Uterus (tissue), 2 donors: ENCODE results near the gene PTH2R.

Experiments
- POLR2A ChIP-seq, 2 donors: fragments of 450-650 bp; IDR thresholded peaks; one replicate each; pipeline ENCODE4 v1.6.1; 2016; ENCODE audit warnings: antibody characterized with exemption in 2 of 2, mild to moderate bottlenecking in 1 of 2, moderate library complexity in 1 of 2
- TF ChIP-seq, protein P1 (sequence below), 4 experiments: fragments of 200-600 bp in 2 of 4; fragments of 450-650 bp in 2 of 4; sonication (generic) in 2 of 4; IDR thresholded peaks; one replicate each; pipeline ENCODE4 v1.5.1; 2016 to 2019; ENCODE audit warnings: antibody characterized with exemption in 4 of 4, mild to moderate bottlenecking in 2 of 4, moderate library complexity in 1 of 4

DNA sequence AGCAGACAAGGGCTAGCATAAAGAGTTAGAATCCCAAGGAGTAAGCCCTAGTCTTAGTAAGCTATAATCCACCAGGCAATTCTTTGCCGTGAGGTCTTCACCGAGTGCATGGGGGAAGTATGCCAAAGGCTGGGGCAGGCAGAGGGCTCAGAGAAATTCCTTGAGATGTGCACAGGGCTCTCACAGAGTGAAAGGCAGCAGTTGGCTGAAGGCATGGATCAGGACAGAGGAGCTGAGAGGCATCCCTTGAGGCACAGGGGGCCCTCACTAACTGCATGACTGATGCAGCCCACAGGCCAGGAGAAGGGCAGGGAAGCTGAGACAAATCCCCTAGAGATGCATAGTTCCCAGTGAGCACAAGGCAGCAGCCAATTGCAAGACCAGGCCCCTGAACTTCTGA lies 34.1 kb downstream of the PTH2R start:
- no peak for TF ChIP-seq POLR2A (IDR thresholded peaks at IDR 0.05)
- TF ChIP-seq, protein P1, sequence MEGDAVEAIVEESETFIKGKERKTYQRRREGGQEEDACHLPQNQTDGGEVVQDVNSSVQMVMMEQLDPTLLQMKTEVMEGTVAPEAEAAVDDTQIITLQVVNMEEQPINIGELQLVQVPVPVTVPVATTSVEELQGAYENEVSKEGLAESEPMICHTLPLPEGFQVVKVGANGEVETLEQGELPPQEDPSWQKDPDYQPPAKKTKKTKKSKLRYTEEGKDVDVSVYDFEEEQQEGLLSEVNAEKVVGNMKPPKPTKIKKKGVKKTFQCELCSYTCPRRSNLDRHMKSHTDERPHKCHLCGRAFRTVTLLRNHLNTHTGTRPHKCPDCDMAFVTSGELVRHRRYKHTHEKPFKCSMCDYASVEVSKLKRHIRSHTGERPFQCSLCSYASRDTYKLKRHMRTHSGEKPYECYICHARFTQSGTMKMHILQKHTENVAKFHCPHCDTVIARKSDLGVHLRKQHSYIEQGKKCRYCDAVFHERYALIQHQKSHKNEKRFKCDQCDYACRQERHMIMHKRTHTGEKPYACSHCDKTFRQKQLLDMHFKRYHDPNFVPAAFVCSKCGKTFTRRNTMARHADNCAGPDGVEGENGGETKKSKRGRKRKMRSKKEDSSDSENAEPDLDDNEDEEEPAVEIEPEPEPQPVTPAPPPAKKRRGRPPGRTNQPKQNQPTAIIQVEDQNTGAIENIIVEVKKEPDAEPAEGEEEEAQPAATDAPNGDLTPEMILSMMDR (IDR thresholded peaks at IDR 0.05), result no peak
